GM12872 (cell line): ENCODE data around the gene TULP4.

Experiments
- CTCF ChIP-seq: IDR thresholded peaks from 3 replicates; pipeline ENCODE4 v1.5.1; 2011; ENCODE audit warnings: low read depth, mild to moderate bottlenecking, low read length, moderate library complexity; ENCODE audit not compliant: insufficient read depth

Gene TULP4

DNA sequence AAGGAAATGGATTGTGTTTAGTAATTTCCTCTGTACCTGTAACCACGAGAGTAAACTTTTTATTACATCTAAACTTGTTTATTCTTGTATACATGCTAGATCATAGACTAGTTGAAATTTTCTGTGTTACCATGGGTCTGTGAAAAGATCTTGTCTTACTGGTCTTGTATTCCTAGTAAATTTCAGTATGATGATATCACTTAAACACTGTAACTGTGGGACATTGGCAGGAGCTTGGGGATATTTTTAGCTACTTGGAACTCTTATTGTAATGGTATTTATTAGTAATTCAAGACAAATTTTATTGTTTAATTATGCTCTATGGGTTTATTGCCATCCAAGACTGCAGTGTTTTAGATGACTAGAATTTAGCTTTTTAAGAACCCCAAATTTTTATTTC lies 25.9 kb upstream of the TULP4 start:
- no peak for TF ChIP-seq CTCF

DNA sequence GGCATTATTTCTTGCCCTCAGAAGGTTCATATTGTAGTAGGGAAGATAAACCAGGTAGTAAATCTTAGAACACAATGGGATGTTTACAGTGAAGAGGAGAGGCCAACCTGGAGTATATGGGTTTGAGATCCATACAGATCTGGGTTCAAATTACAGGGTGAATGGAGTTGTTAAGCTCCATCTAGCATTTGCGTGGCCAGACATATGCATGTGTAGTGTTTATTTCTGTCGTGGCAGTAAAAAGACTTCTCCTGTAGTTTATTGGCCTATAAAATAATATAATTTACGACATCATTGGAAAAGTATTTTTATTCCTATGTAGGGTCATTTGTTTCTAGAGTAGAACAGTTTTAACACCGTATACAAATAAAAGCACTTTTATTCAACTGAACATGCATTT lies 25.2 kb upstream of the TULP4 start:
- no peak for TF ChIP-seq CTCF

DNA sequence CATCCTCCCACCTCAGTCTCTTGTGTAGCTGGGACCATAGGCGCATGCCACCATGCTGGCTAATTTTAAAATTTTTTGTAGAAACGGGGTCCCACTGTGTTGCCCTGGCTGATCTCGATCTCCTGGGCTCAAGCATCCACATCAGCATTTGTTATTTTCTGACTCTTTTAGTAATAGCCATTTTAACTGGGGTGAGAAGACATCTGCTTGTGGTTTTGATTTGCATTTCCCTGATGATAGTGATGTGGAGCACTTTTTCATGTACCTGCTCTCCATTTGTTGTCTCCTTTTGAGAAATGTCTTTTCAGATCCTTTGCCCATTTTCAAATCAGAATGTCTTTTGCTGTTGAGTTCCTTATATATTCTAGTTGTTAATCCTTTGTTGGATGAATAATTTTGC lies 22.2 kb upstream of the TULP4 start:
- TF ChIP-seq CTCF = no peak

- no peak for TF ChIP-seq CTCF
Measured at GRCh38 chr6:158290659-158291058, 21.6 kb upstream of the TULP4 start.

DNA sequence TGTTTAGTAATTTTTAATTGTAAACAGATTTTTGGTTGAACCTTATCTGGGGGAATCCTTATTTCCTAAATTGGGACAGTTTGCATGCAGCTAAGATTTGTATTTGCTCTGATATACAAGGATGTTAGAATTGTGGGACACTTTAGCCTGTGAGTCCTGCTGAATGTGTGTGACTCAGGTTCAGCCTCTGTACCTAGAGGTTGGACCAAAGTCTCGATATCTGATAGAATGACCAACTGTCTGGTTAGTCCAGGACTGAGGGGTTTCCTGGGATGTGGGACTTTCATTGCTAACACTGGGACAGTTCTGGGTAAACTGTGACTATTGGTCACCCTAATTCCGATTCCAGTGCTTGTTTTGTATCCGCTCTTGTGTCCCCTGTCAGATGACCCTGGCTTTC lies 20.2 kb upstream of the TULP4 start:
- TF ChIP-seq CTCF = no peak

DNA sequence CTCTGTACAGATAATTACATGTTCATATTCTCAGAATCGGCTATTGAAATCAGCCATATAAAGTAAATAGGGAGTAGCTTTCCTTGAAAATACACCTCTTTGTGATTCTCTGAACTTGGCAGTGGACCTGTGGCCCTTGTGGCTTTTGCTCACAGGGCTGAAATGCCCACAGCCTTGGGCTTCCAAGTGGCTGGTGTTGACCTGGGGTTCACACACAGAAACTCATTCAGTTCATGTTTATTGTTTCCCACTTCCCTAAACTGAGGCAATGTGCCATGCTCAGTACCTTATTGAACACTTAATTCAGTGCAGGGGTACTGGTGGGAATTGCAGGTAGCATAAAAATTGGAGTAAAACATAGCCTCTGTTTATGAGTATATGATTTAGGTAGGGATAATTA lies 19.1 kb upstream of the TULP4 start:
- no peak for TF ChIP-seq CTCF

DNA sequence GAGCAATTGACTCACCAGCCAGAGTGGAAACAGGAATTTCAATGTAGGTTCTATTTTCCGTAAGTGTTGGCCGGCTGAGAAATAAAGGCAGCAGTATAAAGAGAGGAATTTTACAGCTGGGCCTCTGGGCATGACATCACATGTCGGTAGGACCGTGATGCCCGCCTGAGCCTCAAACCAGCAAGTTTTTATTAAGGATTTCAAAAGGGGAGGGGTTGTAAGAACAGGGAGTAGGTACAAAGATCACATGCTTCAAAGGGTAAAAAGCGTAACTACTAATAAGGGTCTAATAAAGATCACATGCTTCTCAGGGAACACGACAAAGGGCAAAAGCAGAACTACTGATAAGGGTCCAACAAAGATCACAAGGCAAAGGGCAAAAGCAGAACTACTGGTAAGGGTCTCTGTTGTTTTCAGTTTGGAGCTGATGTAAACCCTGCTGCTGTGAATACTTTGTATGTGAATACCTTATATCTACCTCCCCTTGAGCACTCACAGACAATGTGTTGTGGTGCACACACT lies 9.0 kb upstream of the TULP4 start:
- no peak for TF ChIP-seq CTCF

GRCh38 chr6:158304254-158304653 lies 8.0 kb upstream of the TULP4 start:
- TF ChIP-seq CTCF = no peak
